Calu3 (cell line): Measurements from ENCODE around the gene PCDHGA6. TPM values are rescaled to one million over a fixed set of nuclear protein-coding genes. Genes with fewer than 3 reads are reported as not detected.
"Not testable (repeated sequence)": the region's sequence is repeated elsewhere in the genome, so short reads cannot be mapped to it uniquely, and the experiment has no call there.

Source experiments
- BruUV-seq: library from RNA; stranded (reverse); fragments of 400-500 nt; replicated peaks from 2 replicates; lab custom pipeline; 2021; lab: Mats Ljungman, UMichigan
- CTCF ChIA-PET: fragments of 300-600 bp; sonication (Branson Sonifier 250); formaldehyde crosslinking; loops from one replicate; lab custom pipeline; 2022; ENCODE audit warnings: antibody characterized with exemption; lab: Charles Lee
- DNase-seq: peaks from one replicate; pipeline ENCODE4 v3.0.0; 2022
- H3K27ac Mint-ChIP-seq: one replicate; pipeline ENCODE4 v1.8.0; 2022; ENCODE audit warnings: mixed read lengths; ENCODE audit not compliant: unreplicated experiment
- H3K27me3 Mint-ChIP-seq: one replicate; pipeline ENCODE4 v1.8.0; 2022; ENCODE audit warnings: mixed read lengths; ENCODE audit not compliant: unreplicated experiment
- H3K36me3 Mint-ChIP-seq: one replicate; pipeline ENCODE4 v1.8.0; 2022; ENCODE audit warnings: mild to moderate bottlenecking, moderate library complexity, mixed read lengths; ENCODE audit not compliant: insufficient read depth, unreplicated experiment
- H3K4me1 Mint-ChIP-seq: one replicate; pipeline ENCODE4 v1.8.0; 2022; ENCODE audit warnings: mild to moderate bottlenecking, low read depth, mixed read lengths; ENCODE audit not compliant: unreplicated experiment
- H3K4me3 Mint-ChIP-seq: one replicate; pipeline ENCODE4 v1.8.0; 2022; ENCODE audit warnings: mild to moderate bottlenecking, low read depth, moderate library complexity, mixed read lengths; ENCODE audit not compliant: unreplicated experiment
- H3K9me3 Mint-ChIP-seq: one replicate; pipeline ENCODE4 v1.8.0; 2022; ENCODE audit warnings: low read depth, mixed read lengths; ENCODE audit not compliant: unreplicated experiment
- intact Hi-C: fragments of 100-400 bp; cut with micrococcal nuclease; formaldehyde crosslinking; loops from one replicate; pipeline ENCODE4 v1.10.0; 2022; ENCODE audit not compliant: unreplicated experiment
- total RNA-seq: library from RNA; stranded (reverse); gene quantifications from 2 replicates; pipeline ENCODE4 v1.2.3, GENCODE V29; 2022
- TF ChIP-seq, protein P1 (sequence below): fragments of 200-600 bp; IDR thresholded peaks from one replicate; pipeline ENCODE4 v1.8.0; 2022; ENCODE audit warnings: antibody characterized with exemption; ENCODE audit not compliant: unreplicated experiment

The PCDHGA6 gene
- total RNA-seq, 1 experiment from 2014 or later: 0.80 TPM

DNA sequence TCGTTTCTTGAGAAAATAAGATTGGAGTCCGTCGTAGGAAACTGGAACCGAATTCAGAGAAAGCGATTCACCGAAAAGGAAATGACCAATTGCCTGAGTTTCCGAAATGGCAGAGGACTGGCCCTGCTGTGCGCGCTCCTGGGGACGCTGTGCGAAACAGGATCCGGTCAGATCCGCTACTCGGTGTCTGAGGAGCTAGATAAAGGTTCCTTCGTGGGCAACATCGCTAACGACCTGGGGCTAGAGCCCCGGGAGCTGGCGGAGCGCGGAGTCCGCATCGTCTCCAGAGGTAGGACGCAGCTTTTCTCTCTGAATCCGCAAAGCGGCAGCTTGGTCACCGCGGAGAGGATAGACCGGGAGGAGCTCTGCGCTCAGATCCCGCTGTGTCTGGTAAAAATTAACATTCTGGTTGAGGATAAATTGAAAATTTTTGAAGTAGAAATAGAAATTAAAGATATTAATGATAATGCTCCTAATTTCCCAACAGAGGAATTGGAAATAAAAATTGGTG lies 29.7 kb upstream of the PCDHGA6 start:
- H3K27ac Mint-ChIP-seq: no peak overlapping the region
- CTCF ChIA-PET: no interaction called here
- intact Hi-C loops: no loop called here
- no peak for DNase-seq
- no peaks in the 10 kb centered on the region for H3K4me1 Mint-ChIP-seq
- H3K36me3 Mint-ChIP-seq: no peaks in the 10 kb centered on the region
- no peak overlapping the region for H3K4me3 Mint-ChIP-seq
- no peaks in the 10 kb centered on the region for H3K27me3 Mint-ChIP-seq
- TF ChIP-seq, protein P1, sequence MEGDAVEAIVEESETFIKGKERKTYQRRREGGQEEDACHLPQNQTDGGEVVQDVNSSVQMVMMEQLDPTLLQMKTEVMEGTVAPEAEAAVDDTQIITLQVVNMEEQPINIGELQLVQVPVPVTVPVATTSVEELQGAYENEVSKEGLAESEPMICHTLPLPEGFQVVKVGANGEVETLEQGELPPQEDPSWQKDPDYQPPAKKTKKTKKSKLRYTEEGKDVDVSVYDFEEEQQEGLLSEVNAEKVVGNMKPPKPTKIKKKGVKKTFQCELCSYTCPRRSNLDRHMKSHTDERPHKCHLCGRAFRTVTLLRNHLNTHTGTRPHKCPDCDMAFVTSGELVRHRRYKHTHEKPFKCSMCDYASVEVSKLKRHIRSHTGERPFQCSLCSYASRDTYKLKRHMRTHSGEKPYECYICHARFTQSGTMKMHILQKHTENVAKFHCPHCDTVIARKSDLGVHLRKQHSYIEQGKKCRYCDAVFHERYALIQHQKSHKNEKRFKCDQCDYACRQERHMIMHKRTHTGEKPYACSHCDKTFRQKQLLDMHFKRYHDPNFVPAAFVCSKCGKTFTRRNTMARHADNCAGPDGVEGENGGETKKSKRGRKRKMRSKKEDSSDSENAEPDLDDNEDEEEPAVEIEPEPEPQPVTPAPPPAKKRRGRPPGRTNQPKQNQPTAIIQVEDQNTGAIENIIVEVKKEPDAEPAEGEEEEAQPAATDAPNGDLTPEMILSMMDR: no peak
- H3K9me3 Mint-ChIP-seq: peaks cover 19% of the 10 kb centered on the region
- BruUV-seq: no TSS peak

GRCh38 chr5:141345327-141345726 lies 28.4 kb upstream of the PCDHGA6 start:
- intact Hi-C loops: no loop called here
- Mint-ChIP-seq H3K4me1 (no peaks in the 10 kb centered on the region), H3K36me3 (peaks cover 3% of the 10 kb centered on the region), H3K27ac (no peak overlapping the region), H3K9me3 (peaks cover 19% of the 10 kb centered on the region), H3K4me3 (no peak overlapping the region), H3K27me3 (no peaks in the 10 kb centered on the region)
- CTCF ChIA-PET: no interaction called here
- no TSS peak for BruUV-seq
- no peak for DNase-seq
- TF ChIP-seq, protein P1: no peak

DNA sequence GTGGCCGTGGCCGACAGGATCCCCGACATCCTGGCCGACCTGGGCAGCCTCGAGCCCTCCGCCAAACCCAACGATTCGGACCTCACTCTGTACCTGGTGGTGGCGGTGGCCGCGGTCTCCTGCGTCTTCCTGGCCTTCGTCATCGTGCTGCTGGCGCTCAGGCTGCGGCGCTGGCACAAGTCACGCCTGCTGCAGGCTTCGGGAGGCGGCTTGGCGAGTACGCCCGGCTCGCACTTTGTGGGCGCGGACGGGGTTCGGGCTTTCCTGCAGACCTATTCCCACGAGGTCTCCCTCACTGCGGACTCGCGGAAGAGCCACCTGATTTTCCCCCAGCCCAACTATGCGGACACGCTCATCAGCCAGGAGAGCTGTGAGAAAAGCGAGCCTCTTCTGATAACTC lies 27.7 kb upstream of the PCDHGA6 start:
- H3K36me3 Mint-ChIP-seq, DNase-seq, CTCF ChIA-PET, H3K27me3 Mint-ChIP-seq, intact Hi-C loops, BruUV-seq, H3K4me1 Mint-ChIP-seq, H3K4me3 Mint-ChIP-seq, H3K27ac Mint-ChIP-seq: not testable (repeated sequence)
- H3K9me3 Mint-ChIP-seq: peaks cover 19% of the 10 kb centered on the region

GRCh38 chr5:141349917-141350619 lies 23.6 kb upstream of the PCDHGA6 start, which contains the start of gene PCDHGB1:
Gene PCDHGB1, plus strand, starts transcription at chr5:141350099. Its CDS starts 162 bp downstream, at chr5:141350261.
- CTCF ChIA-PET: interaction anchor here (0.8 kb wide), 1 partner anchor 158 kb away, joined by 3 read pairs; the partner anchor contains the start of gene PCDHB10
- Mint-ChIP-seq H3K9me3 (peaks cover 16% of the 10 kb centered on the region), H3K27ac (no peak within 1 kb of the TSS), H3K27me3 (no peaks in the 10 kb centered on the region), H3K4me3 (no peak within 1 kb of the TSS), H3K36me3 (peaks cover 5% of the 10 kb centered on the region), H3K4me1 (no peaks in the 10 kb centered on the region)
- intact Hi-C loops: no loop called here
- TF ChIP-seq, protein P1: no peak
- DNase-seq: no peak
- no TSS peak for BruUV-seq

- H3K27ac Mint-ChIP-seq: no peak overlapping the region
- no peak overlapping the region for H3K4me3 Mint-ChIP-seq
- no peaks in the 10 kb centered on the region for H3K27me3 Mint-ChIP-seq
- intact Hi-C loops: no loop called here
- H3K4me1 Mint-ChIP-seq: no peaks in the 10 kb centered on the region
- peaks cover 14% of the 10 kb centered on the region for H3K9me3 Mint-ChIP-seq
- peaks cover 5% of the 10 kb centered on the region for H3K36me3 Mint-ChIP-seq
- TF ChIP-seq, protein P1: no peak
- DNase-seq: no peak
- CTCF ChIA-PET: no interaction called here
- no TSS peak for BruUV-seq
These were observed 22.1 kb upstream of the PCDHGA6 start for GRCh38 chr5:141351591-141351990.
